HG02870 (cell line): ENCODE results near the gene DNAJB2.
"Not testable (repeated sequence)": the region's sequence is repeated elsewhere in the genome, so short reads cannot be mapped to it uniquely, and the experiment has no call there.

ENCODE experiments used
- ATAC-seq: cut with Tn5 transposase; IDR thresholded peaks from one replicate; pipeline ENCODE4 v1.9.1; 2021; ENCODE audit warnings: mild to moderate bottlenecking, moderate library complexity; ENCODE audit not compliant: unreplicated experiment

Gene DNAJB2

DNA sequence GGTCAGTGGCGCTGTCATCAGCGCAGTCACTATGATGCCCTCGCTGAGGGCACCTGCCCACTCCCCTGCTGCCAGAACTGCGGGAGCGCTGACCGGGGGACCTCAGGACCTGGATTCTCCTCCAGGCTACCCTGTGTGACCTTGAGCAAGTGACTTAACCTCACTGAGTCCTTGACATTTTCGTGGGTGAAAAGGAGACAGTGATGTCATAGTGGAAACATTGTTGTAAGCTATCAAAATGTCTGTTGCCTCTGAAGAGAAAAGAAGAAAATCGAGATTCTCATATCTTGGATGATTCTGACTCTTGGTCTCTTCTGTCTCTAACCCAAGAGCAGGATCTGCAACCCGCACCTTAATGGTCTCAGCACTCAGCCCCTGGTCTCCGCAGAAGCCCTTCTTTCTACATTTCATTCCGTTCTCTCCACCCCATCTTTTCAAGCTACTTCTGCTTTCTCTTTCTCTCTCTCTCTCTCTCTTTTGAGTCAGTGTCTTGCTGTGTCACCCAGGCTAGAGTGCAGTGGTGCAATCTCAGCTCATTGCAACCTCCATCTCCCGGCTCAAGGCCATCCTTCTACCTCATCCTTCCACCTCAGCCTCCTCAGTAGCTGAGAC, 24.5 kb upstream of the DNAJB2 start:
- peak; percentile 23 for ATAC-seq

DNA sequence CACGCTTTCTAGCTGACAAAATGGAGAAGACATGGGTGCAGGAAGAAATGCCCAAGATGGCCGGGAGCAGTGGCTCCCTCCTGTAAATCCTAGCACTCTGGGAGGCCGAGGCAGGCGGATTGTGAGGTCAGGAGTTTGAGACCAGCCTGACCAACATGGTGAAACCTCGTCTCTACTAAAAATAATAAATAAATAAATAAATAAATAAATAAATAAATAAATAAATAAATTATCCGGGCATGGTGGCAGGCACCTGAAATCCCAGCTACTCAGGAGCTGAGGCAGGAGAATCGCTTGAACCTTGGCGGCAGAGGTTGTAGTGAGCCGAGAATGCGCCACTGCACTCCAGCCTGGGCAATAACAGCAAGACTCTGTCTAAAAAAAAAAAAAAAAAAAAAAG, 20.2 kb upstream of the DNAJB2 start:
- ATAC-seq, result not testable (repeated sequence)

DNA sequence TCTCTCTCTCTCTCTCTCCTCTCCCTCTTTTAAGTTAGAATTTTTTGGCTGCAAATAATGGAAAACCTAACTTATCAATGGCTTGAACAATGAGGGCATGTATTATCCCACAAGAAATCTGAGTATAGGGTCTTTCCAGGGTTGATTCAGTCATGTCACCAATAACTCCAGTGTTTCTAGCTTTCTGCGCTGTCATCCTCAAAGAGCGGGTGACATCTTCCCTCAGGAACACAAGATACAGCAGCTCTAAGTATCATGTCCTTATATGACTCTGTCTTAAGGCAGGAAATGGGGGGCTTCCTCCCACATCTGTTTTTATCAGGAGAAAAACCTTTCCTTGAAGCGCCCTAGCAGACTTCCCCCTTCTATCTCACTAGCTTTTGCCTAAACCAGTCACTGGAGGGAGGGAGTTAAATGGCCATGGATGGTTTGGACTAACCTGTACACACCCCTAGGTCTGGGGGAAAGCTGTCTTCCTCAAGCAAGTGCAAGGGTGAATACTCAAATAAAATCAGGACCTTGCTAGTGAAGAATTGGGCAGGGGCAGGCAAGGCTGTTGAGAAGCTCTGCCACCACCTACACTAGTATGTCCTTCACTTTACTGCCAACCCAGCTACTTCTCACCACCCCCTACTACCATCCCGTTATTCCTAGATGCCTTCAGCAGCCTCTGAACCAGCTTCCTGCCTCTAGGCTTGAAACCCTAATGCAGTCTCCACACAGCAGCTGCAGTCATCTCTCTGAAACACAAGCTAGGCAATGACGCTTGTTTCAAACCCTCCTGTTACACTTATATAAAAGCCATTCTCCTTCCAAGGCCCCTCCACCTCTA, 17.9 kb upstream of the DNAJB2 start:
- no peak for ATAC-seq

DNA sequence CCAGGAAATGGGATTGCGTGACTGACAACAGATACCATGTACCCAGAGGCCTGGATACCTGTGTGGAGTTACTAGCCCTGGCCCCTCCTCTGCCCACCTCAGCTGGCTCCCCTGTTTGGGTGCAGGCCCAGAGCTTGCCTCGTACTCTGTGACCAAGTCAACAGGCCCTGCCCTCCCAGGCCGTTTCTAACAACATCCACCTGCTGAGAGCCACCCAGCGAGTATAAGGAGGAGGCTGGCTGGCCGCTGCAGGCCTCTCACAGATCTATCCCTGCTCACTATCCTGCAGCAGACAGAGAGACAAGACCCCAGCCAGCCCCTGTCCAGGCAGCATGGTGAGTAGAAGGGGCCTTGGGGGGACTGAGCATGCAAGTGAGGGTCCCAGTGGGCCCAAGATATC, 12.9 kb upstream of the DNAJB2 start:
- no peak for ATAC-seq

DNA sequence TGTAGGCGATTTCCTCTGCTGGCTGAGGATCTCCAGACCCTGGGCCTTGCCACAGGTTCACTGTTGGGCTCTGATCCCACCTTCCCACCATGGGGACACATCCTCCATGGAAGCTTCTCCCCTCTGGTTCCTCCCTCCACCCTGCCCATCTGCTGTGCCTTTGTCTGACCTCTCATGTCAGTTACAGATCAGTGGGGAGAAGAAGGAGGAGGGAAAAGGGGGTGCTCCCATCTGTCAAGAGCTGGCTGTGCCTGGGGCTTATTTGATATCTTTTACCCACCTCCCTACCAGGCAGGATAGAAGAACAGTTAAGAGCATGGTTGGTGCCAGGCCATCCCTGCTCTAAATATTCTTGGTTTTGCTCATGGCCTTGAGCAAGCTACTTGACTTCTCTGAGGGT, 12.3 kb upstream of the DNAJB2 start:
- no peak for ATAC-seq

DNA sequence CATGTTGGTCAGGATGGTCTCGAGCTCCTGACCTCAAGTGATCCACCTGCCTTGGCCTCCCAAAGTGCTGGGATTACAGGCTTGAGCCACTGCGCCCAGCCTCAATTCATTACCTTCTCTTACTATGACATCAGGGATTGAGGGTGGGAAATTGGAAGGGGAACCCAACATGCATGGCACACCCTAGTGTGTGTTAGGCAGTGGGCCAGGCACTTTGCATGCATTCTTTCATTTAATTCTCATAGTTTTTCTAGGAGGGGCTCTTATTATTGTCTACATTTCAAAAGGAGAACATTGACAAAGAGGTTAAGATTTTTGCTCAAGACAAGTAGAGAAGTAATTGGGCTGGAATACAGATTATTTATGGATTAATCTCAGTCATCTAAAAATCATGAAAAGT, 10.9 kb upstream of the DNAJB2 start:
- no peak for ATAC-seq

DNA sequence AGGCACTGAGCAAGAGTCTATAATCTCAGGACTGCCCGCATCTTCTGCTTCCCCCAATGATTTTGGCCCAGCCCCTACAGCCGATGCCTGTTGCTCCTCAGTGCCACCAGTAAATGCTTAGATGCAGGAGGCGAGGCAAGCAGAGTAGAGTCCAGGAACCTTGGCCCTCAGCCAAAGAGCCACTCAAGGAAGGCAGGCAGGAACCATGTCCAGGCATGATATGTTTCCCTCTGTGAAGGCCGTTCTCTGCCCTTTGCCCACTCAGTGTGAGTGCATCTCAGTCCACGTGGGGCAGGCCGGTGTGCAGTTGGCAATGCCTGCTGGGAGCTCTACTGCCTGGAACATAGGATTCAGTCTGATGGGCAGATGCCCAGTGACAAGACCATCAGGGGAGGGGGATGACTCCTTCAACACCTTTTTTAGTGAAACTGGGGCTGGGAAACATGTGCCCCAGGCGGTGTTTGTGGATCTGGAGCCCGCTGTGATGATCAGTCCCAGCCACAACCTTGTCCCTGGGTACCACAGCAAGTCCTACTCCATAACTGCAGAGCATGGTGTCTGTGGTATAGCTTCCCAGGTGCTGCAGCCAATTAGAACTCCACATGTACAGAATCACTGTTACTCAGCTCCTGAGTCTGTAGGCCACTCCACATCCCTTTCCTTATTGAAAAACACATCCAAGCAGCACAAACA, 9.7 kb upstream of the DNAJB2 start:
- ATAC-seq, result no peak

DNA sequence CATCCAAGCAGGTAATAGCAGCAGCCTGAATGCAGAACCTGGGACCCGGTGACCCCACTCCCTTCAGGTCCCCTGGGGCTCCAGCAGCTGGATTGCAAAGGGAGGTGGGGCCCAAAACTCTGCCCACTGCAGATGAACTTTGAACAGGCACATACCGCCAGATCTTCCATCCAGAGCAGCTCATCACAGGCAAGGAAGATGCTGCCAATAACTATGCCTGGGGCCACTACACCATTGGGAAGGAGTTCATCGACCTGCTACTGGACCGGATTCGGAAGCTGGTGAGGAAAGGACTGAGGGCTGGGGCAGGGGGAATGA, 9.2 kb upstream of the DNAJB2 start:
- no peak for ATAC-seq

DNA sequence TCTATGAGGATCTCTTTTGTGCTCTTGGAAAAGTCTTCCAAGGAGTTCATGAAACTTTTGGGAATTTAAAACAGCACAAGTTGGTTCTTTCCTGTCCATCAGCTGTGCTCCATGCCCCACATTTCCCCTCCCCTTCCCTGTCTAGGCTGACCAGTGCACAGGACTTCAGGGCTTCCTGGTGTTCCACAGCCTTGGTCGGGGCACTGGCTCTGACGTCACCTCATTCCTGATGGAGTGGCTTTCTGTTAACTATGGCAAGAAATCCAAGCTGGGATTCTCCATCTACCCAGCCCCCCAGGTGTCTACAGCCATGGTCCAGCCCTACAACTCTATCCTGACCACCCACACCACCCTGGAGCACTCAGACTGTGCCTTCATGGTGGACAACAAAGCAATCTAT, 8.1 kb upstream of the DNAJB2 start:
- no peak for ATAC-seq

DNA sequence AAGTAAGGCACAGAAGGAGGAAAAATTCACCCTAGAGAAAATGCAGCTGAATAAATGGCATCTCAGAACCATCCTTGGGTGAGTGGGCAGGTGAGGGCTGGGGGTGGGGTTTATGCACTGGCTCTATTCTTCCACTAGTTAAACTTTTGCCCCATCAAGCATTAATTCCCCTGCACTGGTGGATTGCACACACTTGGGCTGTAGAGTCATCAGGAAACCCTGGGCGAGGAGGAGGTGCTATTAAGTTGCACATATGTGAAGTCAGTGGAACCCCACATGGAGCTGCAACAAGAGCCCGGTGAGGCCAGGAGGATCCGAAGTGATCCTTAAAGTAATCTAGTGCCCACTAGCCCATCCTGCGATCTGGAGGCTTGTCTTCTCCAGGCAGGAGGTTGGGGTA, 6.8 kb upstream of the DNAJB2 start:
- no peak for ATAC-seq

DNA sequence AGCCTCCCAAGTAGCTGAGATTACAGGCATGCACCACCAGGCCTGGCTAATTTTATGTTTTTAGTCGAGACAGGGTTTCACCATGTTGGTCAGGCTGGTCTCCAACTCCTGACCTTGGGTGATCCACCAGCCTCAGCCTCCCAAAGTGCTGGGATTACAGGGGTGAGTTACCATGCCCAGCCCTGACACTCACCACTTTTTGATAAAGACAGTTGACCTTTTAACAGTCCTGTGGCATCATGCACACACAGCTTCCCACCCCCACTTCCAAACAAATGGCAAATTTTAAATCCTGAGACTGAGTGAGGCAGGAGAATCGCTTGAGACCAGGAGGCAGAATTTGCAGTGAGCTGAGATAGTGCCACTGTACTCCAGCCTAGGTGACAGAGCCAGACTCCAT, 6.2 kb upstream of the DNAJB2 start:
- ATAC-seq, result no peak

DNA sequence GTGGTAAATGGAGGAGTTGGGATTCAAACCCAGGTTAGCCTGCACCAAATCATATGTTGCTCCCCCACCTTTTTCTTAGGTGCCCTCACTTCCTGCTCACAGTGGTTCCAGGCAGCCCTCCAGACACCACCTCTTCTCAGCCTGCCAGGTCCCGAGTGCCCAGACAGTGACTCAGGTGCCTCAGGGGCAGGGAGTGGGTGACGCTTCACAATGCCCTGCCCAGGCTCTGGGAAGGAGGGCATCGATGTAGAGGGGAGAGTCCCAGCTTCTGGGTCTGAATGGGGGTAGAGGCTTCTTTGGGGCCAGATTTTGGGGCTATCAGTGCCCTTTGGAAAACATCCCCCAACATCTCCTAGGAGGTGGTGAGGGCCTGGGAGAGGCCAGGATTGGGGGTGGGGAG, 5.2 kb upstream of the DNAJB2 start:
- no peak for ATAC-seq

DNA sequence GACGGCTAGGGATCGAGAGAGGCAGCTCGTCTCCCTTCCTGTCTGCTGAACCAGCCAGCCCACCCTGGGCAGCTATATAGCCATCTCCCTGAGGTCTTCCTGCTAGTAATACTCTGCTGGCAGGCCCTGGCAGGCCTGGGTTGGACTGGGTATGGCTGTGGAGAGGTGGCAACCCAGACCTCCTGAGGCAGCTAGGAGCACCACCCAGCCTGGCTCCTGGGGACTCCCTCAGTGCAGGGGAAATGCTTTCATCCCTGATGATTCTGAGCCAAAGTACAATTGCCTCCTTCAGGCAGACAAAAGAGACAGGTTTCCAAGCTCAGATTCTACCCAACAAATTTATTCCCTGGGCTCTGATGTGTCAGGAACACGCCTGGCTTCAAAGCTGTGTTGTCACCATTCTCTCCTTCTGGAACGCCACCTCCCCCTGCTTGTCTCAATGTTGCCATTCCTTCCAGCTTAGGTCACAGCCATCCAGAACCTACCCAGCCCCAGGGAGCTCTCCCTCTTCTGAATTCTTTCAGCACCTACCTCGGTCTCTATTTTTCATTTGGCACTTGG, 4.7 kb upstream of the DNAJB2 start:
- ATAC-seq, result no peak

DNA sequence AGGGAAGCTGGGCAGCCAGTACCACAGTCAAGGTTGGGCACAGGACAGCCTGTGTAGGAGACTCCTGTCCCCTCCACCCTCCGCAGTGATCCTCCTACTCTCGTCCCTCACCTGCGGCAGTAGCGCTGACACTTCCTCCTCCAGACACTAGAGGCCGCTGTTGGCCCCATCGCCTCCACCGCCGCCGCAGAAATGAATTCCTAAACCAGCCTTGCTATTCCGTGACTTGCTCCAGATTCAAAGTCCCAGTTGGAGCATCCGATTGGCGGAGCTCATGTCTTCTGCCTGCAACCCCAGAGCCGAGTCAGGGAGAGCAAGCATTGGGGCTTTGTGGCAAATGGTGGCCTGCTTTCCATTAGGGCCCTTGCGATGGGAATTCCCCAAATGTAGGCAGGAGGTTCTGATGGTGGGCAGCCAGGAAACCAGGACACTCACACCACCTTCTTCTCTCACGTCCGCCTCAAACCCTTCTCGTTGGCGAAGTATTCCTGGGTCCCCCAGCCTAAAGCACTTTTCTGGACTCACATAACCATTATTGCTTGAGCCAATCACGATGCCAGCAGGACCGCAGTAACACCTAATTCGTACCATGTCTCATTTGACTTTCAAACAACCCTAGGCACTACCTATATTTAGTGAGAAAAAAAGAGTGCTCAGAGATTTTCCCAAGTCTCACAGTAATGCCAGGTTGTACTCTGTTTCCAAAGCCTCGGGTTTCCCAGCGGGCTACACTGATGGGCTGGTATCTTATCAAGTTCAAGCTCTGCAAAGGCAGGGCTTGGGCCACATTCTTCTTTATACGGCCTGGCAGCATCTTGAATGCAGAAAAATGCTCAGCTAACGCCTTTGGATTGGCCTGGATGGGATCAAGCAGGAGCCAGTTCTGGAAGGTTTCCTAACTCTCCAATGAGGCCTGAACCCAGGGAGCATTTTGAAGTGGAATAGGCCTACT, 1.2 kb upstream of the DNAJB2 start:
- peak; percentile 26 for ATAC-seq

DNA sequence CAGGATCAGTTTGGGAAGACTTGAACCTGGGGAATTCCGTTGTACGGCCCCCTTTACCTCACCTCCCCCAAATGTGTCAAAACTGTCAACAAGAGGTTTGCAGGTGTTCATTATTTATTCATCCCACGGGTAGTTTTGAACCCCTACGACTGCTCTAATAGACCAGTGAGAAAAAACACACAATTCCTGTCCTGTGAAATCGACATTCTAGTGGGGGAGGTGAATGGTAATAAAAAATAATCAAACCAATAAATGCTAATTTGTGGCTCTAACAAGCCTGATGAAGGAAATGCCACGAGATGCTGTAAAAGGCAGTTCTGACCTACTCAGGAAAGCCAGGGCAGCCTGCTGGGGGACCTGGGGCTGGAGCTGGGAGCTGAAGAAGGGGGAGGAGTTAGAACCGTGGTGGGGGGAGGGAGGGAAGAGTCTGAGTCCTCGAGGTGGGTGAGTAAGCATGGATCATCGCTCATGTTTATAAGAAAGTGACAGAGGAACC, 463 bp upstream of the DNAJB2 start:
- no peak for ATAC-seq

DNA sequence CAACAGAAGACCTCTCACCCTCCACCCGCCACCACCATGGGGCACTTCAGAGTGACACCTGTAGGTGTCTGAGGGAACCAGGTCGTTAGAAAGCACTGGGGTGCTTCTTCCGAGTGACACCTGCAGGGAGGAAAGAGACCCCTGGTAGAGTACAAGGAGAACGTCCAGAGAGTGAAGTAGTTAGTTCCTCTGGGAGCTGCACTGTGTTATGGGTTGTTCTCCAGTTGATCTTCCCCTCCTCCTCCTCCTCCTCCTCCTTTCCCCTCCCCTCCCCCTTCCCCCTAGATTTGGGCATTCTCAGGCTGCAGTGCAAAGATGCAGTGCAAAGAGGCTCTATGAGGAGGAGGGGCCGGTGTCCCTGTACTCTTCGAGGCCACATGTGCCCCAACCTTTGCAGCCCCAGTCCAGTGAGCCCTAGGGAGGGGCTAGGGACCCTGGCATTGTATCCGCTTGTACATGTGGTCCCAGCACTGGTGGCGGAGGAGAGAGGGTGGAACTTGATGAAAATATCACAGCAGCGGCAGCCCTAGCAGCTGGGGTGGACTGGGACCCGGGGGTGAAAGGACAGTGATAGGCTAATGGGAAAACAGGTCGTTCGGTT, 850 bp downstream of the DNAJB2 start:
- ATAC-seq, result no peak

DNA sequence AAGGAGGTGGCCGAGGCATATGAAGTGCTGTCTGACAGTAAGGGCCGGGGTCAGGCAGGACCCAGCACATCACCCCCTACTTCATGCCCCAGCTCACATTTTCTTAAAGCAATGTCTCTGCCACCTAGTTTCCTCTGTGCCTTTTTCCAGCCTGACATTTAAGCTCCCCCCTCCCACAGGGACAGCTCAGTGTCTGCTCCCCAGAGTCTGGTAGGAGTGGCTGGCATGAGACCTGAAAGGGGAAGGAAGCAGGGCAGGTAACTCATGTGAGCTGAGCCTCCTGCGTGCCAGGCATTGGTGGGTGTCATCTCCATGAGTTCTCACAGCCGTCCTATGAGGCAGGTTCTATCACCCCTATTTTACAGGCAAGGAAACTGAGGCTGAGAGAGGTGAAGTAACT, 1.5 kb downstream of the DNAJB2 start:
- ATAC-seq, result no peak

DNA sequence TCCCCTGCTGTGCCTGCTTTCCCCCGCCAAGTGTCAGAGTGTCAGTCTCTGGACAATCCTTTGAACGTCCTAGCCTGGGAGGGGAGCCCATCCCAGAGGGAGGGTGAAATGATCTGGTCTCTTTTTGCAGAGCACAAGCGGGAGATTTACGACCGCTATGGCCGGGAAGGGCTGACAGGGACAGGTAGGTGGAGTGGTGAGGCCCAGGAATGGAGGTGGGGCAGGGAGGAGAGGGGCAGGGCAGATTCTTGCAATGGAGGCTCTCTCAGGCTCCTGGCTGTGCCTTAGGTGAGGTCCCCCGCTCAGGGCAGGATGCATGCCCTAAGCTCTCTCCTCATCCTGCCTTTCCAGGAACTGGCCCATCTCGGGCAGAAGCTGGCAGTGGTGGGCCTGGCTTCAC, 2.4 kb downstream of the DNAJB2 start:
- no peak for ATAC-seq

DNA sequence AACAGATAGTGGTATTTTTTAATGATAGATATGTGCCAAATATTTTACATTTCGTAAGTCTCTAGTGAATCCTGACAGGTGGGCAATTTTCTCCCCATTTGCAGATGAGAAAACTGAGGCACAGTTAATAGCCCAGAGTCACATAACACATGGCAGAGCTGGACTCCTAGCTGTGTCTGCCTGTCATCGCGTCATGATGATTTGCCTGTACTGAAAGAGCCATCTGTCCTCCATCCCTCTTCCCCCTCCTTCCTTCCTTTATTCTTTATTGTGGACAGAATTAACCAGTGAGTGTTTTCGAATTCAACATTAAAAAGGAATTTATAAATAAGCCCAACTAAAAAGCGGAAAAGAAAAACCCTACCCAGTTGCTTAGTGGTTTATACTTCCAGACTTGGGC, 3.2 kb downstream of the DNAJB2 start:
- no peak for ATAC-seq

DNA sequence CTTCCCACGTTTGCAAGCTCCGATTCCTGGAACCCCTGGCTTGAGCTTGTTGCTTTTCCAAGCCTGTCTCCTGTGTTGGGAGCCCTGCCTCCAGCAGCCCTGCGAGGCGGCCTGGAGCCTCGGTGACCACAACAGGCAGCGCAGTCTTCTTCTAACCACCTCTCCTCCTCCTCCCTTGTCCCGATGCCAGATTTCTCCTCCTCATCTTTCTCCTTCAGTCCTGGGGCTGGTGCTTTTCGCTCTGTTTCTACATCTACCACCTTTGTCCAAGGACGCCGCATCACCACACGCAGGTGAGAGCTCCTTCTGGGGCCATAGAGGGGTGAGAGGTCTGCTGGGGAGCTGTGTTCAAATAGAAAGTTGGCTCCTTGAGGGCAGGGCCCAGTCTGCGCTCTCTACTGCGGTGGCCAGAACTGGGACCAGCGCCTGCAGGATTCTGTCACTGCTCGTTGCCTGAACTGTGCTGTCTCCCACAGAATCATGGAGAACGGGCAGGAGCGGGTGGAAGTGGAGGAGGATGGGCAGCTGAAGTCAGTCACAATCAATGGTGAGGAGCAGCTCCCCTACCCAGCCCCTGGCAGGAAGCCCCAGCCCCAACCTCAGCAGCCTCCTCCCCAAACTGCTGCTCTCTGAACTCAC, 3.9 kb downstream of the DNAJB2 start:
- ATAC-seq, result no peak
